Esophagus mucosa (tissue), 1 donor: ENCODE results near the gene SPINT2. TPM values are rescaled to one million over a fixed set of nuclear protein-coding genes. Genes with fewer than 3 reads are reported as not detected.
A peak's percentile ranks its signal among the peaks of the same experiment; 100 is the strongest.
"Not testable (repeated sequence)": the region's sequence is repeated elsewhere in the genome, so short reads cannot be mapped to it uniquely, and the experiment has no call there.

ENCODE experiments used
- ATAC-seq: fragments of 200-7000 bp; cut with Tn5 transposase; one replicate; pipeline ENCODE4 v1.9.1; 2020
- total RNA-seq: library from RNA; stranded (reverse); gene quantifications from one replicate; pipeline ENCODE4 v1.2.4, GENCODE V29; 2023
- donor health status: DM: yes; HTN: yes; CAD: no.

The SPINT2 gene, protein sequence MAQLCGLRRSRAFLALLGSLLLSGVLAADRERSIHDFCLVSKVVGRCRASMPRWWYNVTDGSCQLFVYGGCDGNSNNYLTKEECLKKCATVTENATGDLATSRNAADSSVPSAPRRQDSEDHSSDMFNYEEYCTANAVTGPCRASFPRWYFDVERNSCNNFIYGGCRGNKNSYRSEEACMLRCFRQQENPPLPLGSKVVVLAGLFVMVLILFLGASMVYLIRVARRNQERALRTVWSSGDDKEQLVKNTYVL
- 356 TPM for total RNA-seq

DNA sequence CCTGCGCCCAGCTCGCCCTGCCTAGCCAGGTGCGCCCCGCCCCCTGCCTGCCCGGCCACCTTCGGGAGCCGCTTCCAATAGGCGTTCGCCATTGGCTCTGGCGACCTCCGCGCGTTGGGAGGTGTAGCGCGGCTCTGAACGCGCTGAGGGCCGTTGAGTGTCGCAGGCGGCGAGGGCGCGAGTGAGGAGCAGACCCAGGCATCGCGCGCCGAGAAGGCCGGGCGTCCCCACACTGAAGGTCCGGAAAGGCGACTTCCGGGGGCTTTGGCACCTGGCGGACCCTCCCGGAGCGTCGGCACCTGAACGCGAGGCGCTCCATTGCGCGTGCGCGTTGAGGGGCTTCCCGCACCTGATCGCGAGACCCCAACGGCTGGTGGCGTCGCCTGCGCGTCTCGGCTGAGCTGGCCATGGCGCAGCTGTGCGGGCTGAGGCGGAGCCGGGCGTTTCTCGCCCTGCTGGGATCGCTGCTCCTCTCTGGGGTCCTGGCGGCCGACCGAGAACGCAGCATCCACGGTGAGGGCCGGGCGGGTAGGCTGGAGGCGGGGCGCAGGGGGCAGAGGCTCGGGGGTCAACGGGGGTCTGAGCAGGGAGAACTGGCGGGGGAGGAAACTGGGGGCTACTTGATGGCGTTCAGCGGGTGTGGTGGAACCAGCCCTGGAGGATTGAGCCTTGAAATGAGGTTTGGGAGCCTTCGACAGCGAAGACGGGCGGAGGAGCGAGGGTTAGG, at the start of gene SPINT2:
TSS of gene SPINT2 (plus strand) at position 88 of the 727 bp plus-strand sequence. CDS start at position 408, 320 bp downstream.
- peak; percentile 10 for ATAC-seq

DNA sequence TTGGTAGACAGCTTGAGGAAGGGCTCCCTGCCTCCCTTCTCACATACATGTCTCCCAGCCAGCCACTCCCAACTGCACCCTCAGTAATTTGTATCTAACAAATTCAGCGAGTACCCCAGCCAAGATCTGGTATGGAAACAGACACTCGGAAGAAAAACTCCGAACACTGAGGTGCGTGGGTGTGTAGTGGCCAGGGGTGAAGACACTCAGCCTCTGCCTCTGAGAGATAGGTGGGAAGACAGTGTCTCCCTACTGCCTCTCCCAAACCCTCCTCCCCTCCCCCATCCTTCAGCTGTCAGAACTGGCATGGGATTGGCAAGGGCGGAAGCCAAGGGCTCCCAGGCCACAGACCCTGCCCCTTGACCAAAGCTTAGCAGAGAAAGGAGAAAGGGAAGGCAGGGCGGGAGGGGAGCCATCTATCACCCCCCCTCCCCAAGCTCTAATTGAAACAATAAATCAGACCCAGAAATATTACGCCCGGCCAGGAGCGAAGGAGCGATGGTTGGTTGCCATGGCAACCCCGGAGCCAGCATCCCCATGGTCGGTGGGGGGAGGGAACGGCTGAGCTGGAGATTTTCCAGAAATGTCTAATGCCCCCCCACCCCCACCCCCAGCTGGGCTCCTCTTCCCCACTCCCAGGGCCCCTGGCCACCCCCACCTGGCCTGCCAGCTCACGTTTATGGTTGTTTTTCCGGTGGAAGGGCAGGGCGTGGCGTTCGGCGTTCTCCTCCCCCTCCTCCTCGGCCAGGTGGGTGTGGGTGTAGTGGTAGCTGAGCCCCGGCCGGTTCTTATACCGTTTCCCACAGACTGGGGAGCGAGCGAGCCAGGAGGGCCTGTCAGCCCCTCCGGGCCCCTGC, 47.4 kb upstream of the SPINT2 start:
- no peak for ATAC-seq

DNA sequence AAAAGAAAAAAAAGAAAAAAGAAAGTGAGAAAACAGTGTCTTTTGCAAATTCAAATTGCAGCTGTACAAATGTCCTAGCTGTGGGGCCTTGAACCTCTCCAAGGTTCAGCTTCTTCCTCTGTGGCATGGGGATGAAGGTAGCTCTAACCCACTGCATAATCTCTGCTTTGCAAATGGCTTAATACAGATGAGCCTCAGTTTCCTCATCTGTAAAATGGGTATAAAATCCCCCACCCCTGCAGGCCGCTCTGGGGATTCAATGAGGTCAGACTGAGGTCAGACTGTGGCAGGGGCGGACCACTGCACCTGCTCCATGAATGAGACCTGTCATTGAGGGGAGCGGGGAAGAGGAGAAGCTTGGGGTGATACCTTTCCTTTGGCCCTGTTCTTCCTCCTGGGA, 46.2 kb upstream of the SPINT2 start:
- no peak for ATAC-seq

DNA sequence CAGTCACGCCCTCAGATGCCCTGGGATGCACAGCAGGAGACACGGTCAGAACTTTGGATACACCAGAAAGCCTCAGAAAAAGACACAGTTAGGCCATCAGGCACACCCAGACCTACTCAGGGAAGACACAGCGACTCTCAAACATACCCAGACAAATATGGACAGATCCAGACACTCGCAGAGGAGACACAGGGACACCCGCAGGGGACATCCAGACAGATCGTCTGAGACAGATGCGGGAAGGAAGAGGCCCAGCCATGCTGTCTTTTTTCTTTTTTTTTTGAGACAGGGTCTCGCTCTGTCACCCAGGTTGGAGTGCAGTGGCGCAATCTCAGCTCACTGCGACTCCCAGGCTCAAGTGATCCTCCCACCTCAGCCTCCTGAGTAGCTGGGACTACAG, 45.2 kb upstream of the SPINT2 start:
- no peak for ATAC-seq

DNA sequence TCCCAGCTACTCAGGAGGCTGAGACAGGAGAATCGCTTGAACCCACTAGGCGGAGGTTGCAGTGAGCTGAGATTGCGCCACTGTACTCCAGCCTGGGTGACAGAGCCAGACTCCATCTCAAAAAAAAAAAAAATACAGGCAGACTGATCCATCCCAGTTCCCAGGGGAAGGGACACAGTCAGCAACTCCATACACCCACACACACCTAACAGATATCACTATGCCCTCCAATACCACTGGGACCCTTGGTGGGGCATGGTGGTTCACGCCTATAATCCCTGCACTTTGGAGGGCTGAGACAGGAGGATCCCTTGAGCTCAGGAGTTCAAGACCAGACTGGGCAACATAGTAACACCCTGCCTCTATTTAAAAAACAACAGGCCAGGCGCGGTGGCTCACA, 43.0 kb upstream of the SPINT2 start:
- no peak for ATAC-seq

DNA sequence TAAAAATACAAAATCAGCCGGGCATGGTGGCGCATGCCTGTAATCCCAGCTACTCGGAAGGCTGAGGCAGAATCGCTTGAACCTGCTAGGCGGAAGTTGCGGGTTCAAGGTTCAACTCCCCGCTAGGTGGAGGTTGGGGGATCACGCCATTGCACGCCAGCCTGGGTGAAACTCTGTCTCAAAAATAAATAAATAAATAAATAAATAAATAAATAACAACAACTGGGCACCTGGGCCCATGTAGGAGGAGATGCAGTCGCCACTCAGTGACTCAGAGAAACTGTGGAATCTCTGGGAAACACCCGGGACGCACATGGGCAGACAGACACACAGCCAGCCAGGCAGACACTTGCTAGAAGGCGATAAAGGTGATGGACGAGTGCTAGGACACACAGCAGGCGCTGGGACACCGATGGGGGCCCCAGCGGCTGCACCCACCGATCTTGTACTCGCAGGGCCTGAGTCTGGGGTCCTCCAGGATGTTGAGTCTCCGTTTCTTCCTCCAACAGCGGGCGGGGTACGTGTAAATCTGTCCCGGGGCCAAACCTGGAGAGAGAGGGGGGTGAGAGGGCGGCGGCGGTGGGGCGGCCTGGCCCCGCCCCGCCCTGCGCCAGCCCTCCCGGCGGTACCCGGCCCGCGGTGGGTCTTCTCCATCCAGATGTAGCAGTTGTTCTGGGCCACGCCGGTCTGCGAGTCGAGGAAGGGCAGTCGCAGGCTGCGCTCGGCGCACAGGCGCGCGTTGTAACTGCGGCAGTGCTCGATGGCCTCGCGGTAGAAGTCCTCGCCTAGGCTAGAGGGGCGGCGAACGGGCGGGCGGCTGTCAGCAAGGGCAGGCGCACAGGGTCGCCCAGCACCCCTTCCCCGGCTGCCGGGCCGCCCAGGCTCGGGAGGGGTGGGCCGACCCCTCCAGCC, 42.2 kb upstream of the SPINT2 start:
- no peak for ATAC-seq

DNA sequence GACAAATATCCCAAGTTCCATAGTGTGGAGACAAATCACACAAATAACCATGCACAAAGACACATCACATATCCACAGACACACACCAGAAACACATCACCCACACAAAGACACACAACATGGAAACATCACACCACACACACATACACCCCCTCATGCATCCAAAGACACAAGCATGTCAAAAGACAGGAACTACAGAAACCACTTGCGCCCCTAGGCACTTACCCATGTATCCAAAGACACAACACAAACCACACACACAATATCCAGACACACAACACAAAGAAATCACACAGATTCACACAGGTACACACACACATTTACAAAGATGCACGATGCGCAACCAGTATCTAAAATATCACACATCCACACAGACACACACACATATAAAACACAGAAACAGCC, 41.3 kb upstream of the SPINT2 start:
- no peak for ATAC-seq

DNA sequence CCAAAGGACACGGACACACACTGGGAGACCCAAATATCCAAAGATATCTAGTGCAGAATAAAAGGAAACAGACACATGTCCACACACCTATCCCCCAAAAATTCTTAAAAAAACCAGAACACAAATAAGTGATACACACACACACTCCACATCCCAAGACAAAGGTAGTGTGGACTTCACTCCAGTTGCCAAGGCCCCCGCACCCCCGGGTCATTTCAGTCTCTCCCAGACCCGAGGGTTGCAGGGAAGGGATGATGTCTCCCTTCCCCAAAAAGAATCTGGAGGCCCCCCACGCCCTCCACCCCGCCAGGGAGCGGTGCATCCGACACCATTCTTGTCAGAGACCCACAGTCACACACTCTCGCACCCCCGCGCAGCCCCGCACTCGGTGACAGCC, 40.8 kb upstream of the SPINT2 start:
- no peak for ATAC-seq

DNA sequence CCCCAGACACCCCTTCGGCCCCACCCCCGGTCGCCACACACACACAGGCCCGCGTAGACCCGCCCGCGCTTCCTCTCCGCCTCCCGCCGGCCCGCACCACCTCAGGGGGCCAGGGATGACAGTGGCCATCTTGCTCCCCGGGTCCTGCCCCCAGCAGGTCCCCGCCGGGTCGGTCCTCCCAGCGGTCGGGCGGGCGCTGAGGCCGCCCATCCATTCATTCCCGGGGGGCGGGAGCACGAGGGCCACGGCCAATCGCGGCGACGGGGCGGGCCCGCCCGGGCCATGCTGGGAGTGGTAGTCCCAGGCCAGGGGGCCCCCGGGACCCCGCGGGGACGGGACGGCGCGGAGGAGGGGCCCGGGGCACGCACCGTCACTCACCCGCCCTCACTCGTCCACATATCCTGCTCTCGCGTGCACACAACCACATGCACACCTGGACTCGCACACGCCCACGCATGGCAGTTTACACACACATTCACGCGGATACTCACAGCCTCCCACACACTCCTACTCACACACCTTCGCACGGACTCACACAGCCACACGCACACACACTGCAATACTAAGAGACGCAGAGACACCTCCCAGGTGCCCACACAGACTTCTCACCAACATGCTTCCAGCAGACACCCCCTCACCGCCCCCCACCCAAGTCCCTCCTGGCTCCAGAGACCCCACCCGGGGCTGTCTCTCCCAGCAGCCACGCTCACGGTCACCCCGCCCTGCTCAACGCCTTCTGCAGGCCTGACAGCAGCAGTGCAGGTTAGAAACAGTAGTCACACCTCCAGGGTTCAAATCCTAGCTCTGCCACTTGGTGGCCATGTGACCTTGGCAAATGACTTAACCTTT, 40.1 kb upstream of the SPINT2 start, which contains the start of gene DPF1:
TSS of gene DPF1 (minus strand) at position 209 of the 849 bp plus-strand sequence. CDS start at position 129, 80 bp downstream.
- peak; percentile 58 for ATAC-seq

DNA sequence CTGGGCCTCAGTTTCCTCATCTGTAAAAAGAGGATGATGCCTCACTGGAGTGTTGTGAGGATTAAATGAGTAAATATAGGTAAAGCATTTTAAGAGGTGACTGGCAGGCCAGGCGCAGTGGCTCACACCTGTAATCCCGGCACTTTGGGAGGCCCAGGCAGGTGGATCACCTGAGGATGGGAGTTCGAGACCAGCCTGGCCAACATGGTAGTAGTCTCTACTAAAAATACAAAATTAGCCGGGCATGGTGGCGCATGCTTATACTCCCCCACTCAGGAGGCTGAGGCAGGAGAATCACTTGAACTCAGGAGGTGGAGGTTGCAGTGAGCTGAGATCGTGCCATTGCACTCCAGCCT, 39.5 kb upstream of the SPINT2 start:
- not testable (repeated sequence) for ATAC-seq

DNA sequence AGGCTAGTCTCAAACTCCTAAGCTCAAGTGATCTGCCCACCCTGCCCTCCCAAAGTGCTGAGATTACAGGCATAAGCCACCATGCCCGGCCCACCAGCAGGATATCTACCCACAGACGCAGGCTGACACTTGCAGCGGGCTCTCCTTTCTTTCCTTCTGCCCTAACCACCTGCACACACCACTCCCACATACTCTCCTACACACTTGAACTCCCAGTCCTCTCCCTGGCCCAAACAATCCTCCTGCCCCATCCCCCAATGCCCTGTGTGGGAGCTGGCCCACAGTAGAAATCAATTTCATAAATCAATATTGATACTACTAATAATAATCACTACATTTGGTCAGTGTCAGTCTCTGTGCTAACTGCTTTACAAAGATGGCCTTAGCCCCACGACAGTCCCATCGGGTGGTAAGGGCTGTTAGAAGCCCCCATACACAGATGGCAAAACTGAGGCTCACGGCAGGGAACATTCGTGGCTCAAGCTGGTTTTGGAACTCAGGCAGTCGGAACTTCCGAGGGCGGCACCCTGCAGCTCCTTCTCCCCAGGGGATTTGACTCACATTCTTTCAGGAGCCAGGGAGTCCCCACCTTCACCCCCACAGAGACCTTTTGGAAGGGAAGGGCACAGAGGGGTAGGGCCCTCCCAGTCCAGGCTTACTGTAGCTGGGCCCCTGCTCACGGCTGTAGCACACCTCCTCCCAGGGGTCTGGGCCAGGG, 36.9 kb upstream of the SPINT2 start:
- ATAC-seq = peak; percentile 16

DNA sequence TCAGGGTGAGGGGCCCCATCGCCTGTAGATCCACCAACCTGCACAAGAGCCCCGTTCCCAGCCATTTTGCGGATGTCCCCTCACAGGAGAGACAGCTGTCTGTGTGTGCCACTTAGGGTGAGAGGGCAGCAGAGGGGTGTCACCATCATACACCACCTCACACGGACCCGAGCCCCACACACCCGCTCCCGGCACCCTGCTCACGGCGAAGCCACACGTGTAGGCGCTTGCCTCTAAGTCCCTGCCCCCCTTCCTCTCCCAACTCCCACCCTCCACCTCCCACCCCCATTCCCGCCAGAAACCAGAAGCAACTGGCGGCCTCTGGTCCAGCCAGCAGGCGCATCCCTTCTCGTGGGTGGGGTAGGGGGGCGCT, 36.4 kb upstream of the SPINT2 start:
- ATAC-seq = peak; percentile 1

DNA sequence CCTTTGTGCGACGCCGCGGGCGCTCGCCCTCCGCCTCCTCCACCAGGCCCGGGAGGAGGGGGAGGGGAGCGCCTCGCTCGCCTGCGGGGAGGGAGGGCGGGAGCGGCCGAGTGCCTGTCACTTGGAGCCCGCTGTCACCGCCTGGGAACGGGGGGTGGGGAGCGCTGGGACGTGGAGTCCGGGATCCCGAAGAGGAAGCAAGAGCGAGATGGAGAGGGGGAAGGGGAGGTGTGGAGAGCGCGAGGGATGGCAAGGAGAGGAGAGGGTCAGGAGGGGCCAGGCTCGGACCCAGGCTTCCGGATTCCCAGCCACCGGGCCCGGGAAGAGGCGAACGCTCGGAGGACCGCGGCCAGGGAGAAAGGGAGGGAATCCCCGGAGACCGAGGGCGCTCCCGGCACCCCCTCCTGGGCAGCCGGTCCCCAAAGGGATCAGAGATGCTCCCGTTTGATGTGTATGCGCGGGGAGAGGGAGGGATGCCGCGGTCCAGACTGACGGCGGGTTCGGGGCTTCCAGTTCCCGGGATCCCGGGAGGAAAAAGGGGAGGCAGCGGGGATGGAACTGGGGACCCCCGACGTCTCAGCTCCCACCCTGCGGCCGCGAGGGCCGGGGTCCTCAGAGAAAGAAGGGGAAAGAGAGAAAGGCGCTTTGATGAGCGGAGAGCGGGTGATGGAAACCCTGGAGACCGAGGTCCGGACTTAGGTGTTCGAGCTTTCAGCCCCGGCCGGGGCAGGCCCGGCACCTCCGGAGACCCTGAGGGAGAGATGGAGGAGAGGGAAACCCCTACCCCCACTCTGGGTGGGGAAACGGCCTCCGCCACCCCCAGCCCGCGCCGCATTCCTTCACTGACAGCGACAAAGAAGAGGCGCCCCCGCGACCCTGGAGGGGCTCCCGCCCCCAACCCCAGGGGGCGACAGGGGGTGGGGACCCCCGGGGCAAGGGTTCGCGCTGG, 35.6 kb upstream of the SPINT2 start:
- no peak for ATAC-seq

DNA sequence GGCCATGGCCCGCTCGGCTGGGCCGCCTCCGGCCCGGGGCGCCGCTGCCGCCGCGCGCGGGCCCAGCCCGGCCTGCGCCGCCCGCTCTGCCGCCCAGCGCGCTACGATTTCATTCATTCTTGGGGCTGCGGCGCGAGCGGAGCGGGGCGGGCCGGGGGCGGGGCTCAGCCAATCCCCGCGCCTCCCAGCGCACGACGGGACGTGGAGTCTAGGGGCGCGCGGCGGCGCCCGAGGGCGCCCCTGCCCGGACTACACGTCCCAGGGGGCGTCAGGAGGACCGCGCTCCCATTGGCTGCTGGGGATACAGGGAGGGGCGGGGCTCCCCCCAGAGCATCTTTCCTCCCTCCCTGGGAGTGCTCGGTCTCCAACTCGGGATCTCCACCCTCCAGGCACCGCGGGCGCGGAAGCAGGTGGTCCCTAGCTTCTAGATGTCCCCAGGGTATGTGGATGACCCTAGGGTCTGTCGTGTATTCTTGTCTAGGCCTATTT, 34.7 kb upstream of the SPINT2 start:
- peak; percentile 67 for ATAC-seq

DNA sequence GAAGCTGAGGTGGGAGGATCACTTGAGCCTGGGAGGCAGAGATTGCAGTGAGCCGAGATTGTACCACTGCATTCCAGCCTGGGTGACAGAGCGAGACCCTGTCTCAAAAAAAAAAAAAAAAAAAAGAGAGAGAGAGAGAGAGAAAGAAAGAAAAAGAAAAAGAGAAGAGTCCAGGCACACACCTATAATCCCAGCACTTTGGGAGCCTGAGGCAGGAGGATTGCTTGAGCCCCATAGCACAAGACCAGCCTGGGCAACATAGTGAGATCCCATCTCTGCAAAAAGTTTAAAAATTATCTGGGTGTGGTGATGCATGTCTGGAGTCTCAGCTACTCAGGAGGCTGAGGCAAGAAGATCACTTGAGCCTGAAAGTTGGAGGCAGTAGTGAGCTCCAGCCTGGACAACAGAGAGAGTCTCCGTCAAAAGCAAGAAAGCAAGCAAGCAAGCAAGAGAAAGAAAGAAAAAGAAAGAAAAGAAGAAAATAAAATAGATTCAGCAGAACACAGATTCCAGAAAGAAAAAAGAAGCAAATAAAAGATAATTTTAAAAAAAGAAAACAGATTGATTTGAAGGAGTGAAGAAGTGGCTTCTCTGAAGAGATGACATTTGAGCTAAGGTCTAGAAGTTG, 33.8 kb upstream of the SPINT2 start:
- ATAC-seq = not testable (repeated sequence)

DNA sequence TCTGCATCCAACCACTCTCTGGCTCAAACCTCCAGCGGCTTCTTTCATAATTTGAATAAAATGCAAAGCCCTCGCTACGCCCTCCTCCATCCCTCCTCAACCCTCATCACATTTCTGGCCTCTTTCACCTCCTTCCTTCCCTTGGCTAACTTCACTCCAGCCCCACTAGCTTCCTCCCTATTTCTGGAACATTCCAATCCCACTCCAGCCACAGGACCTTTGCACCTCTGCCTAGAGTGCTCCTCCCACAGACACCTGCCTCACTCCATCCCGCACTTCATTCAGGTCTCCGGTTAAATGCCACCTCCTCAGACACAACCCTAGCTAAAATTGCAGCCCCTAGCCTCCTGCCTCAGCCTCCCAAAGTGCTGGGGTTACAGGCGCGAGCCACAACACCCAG, 32.5 kb upstream of the SPINT2 start:
- ATAC-seq = no peak

DNA sequence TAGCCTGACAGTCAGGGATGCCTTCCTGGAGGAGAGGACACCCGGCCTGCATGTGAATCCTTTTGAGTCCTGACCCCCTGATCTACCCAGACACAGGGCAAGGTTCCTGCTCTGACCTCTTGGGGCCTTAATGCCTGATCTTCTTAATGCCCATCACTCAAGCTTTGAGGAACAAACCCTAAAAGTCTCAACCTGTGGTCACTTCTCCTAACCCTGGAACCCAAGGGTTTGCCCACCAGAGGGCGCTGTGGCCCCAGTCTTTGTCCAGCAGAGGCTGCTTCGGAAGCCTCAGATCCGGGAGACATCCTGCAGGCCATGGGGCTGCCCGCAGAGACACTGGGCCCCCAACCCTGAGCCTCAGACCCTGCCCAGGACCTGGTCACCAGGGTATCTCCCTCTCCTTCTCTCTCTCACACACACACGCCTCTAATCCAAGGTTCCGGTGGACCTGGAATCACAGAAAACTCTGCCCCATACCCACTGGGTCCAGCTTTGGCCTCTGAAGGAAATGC, 30.6 kb upstream of the SPINT2 start:
- peak; percentile 73 for ATAC-seq

DNA sequence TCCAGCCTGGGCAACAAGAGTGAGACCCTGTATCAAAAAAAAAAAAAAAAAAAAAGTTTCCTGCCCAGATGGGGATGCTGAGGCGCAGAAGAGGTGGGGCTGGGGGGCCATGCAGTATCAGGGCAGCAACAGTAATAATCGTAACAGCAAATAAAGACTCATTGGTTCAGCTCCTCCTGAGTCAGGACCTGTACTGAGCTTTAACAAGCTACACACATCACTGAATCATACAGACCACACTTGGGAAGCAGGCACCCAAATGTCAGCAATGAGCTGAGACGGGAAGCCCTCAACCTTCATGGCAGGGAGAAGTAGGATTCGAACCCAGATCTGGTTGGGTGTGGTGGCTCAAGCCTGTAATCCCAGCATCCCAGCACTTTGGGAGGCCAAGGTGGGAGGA, 29.8 kb upstream of the SPINT2 start:
- ATAC-seq = no peak

DNA sequence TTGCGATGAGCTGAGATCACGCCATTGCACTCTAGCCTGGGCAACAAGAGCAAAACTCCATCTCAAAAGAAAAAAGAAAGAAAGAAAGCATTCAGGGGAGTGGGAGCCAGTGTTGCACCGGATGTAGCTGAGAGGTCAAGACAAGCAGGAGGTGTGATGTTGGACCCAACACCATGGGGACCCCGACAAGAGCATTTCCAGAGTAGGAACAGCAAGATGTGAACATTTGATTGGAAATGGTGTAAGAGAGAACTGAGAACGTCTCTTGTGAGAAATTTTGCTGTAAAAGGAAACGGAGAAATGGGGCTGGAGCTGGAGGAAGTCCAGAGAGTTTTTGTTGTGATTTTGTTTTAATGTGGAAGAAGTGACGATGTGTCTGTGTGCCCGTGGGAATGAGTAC, 24.6 kb upstream of the SPINT2 start:
- no peak for ATAC-seq
